Dermis microvascular lymphatic vessel endothelial cell (primary cell): Measurements from ENCODE around the gene PTF1A. TPM values are rescaled to one million over a fixed set of nuclear protein-coding genes. Genes with fewer than 3 reads are reported as not detected.

ENCODE experiments used
- DNase-seq, 2 donors: peaks; one replicate each; pipeline versions ENCODE4 v3.0.0 to v3.0.0-alpha.2; 2010; ENCODE audit warnings: low read depth in 2 of 2
- total RNA-seq: library from RNA; depleted of rRNA; stranded (reverse); fragments of >200 nt; gene quantifications from 2 replicates; pipeline ENCODE4 v1.2.1, GENCODE V29; 2014

Gene PTF1A
- total RNA-seq = not detected in 2 replicates

GRCh38 chr10:23191764-23192711 lies at the start of gene PTF1A:
TSS of gene PTF1A (plus strand) at chr10:23192312. CDS start at chr10:23192531, 219 bp downstream.
- no peak for DNase-seq

- no peak for DNase-seq
These were observed 45.9 kb upstream of the PTF1A start for GRCh38 chr10:23146258-23146657.

DNA sequence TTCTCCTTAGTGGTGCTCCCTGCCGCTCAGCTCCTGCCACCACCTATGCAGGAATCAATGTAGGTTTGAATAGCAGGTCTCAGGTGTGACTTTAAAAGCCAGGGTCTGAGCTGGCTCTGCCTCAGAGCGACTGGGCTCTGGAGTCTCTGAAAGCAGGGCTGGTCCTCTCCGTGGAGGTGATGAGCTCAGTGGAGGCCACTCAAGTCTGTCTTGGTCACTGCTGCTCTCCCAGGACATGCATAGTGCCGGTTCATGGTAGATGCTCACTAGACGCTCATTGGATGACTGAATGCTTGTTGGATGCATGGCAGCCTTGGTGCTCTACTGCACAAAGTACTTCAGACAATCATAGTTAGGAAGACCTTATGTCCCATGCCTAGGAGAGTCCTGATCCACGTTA lies 45.1 kb upstream of the PTF1A start:
- DNase-seq = no peak

DNA sequence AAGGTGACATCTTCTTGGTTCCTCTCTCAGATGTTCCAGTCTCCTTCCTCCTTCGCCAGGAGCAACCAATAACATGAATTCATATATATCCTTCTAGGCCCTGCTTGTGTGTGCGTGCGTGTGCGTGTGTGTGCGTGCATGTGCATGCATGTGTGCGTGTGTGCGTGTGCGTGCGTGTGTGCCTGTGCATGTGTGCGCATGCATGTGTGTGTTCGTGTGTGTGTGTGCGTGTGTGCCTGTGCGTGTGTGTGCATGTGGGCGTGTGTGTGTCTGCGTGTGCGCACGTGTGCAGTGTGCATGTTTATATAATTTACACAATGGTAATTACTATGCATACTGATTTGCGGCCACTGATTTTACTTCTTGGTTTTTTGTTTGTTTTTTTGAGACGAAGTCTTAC lies 43.9 kb upstream of the PTF1A start:
- no peak for DNase-seq

DNA sequence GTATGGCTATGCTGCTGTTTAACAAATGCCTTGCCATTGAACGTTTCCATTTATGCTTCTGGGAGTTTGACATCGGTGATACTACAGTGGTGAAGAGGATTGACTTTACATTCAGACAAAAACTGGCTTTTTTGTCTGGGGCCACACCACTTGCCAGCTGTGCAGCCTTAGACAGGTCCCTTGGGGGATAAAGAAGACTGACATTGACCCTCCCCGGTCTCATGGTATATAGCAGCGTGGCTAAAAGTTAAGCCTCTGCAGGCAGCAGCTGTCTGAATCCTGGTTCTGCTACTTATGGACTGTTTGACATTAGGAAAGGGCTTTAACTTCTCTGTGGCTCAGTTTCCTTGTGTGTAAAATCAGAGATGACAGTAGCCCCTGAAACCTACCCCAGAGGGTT lies 42.0 kb upstream of the PTF1A start:
- no peak for DNase-seq

GRCh38 chr10:23150610-23151009 lies 41.5 kb upstream of the PTF1A start:
- no peak for DNase-seq

- no peak for DNase-seq
These were observed 41.0 kb upstream of the PTF1A start for GRCh38 chr10:23151071-23151470.

DNA sequence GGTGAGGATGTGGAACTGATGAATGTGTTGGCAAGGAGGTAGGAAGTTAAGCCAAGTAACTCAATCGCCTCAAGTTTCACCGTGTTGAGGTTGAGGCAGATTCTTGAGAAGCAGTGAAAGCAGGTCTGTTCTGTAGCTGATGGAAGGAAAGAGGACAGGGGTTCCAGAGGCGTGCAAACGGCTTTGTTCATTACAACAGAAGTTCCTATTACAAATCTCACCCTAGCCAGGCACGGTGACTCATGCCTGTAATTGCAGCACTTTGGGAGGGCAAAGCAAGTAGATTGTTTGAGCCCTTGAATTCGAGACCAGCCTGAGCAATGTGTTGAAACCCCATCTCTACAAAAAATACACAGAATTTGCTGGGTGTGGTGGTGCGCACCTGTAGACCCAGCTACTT lies 36.9 kb upstream of the PTF1A start:
- no peak for DNase-seq

- no peak for DNase-seq
These were observed 35.5 kb upstream of the PTF1A start for GRCh38 chr10:23156447-23157150.

DNA sequence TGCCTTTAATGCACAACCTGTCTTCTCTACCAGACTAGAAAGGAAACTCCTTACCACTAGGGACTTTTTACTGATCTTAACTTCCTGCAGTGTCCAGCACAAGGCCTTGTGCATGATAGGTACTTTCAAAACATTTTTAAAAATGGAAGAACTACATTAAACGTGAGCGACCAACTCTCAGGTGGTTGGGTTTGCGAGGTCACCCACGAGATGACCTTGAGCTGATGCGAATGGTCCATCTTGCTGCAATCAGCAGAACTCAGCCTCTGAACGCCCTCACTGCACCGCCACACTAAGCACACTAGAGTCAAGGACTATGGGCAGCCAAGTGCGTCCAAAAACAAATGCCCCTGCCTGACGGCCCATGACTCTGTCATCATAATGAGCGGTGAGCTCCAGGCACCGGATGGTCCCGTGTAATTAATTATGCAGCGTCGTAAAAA lies 34.9 kb upstream of the PTF1A start:
- DNase-seq = no peak

DNA sequence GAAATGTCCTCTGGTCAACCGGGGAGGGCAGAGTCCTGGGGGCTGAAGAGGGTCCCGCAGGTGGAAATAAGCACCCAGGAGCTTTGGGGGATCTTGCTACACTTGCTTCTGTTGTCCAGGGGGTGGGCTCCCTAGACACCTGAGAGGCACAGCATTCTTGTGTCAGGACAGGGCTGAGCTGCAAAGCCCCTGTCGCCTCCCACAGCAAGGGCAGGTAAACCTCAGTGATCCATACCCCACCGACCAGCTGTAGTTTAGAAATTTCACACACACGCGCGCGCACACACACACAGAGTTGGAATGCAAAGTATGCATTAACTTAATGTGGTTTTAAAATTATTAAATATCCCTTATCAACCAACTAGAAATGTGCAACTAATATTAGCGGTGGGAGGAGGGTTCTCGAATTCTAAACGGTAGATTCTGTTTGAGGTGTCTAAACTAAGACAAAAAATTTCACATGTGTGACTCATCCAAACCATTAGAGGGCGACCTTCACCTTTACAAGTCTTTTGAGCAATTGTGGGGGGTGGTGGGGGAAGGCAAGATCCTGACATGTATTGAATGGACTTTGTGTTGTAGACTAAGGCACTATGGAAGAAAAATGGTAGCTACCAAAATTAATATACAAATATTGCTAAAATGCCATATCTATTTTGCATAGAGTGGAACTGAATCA lies 34.3 kb upstream of the PTF1A start:
- peak; percentile 3 to 47 for DNase-seq

- peak; percentile 42 to 69 for DNase-seq
These were observed 33.7 kb upstream of the PTF1A start for GRCh38 chr10:23158370-23158769.

GRCh38 chr10:23171232-23171876 lies 20.8 kb upstream of the PTF1A start:
- peak; percentile 24 to 45 for DNase-seq

- no peak for DNase-seq
These were observed 19.5 kb upstream of the PTF1A start for GRCh38 chr10:23172429-23173213.

DNA sequence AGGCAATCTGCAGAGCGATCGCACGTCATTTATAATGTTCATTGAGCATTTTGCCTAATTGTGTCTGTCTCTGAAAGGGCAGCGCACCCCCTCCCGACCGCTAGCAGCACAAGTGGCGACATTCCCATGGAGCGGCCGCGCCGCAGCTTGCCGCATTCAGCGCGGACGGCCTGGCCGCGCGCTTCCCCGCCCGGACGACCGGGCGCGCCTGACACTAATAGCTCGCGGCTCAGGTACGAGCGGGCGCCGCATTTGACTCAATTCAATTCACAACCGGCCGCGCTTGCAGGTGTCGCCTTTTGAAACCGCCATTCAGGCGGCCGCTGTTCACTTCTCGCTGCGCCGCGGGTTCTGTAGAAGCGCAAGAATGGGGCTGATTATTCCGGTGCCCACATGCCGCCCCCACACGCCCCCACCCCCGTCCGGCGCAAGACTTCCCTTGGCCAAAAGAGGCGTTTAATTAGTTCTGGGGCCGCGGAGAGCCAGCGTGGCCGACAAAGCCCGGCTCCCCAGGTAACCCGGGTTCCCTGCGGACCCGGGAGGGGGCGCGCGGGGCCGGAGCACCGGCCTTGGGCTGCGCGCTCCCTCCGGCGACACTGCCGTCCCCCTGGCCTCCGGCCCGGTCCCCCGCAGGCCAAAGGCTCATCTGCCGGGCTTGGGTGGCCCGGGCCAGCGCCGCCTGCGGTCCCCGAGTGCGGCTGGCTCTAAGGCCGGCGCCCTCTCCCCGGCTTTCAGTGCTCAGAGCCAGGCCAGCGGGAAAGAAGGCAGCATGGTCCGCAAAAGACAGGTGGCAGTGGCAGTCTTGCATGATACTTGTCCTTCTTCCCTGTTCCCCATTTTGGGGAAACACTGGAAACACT lies 18.7 kb upstream of the PTF1A start:
- DNase-seq = no peak

DNA sequence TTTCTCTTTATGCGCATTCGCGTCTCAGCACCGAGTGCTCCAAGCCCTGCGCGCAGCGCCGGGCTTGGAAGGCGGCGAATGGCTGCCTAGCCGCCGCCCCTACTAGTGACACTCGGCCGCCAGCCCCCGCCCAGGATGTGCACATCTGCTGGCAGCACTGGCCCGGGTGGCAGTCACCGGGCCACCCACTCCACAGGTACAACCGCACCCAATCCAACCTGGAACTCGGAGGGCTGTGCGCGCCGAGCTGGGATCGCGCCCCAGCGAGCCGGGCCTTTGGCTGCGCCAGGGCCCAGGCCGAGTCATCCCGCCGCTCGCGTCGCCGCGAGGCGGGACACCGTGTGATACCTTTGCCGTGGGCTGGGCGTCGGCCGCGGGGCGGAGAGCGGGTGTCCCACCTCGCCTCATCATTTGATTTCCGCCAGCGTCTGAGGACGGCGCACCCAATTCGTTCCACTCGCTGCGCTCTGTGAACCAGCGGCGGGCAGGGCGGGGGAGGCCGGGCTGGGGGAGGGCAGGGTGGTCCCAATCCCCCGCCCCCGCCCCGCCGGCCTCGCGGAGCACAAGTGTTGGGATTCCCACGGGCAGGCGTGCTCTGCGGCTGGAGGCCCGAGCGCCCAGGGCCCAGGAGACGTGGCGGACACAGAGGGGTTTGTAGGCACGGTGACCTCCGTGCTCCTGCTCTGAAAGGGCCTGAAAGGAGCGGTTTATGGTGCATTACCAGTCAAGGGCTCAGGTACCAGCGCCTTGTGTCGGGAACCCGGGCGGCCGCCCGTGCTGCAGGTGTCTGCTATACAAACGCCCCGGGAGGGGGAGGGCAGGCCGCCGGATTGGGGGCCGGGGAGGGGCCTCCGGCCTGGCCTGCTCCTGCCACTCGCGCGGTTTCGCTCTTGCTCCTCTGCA lies 17.8 kb upstream of the PTF1A start:
- DNase-seq = no peak

GRCh38 chr10:23174977-23175512 lies 17.1 kb upstream of the PTF1A start:
- no peak for DNase-seq

GRCh38 chr10:23186178-23186577 lies 5.9 kb upstream of the PTF1A start:
- no peak for DNase-seq
